ENCODE results near the gene ATP2A3. TPM values are rescaled to one million over a fixed set of nuclear protein-coding genes. Genes with fewer than 3 reads are reported as not detected.

ATP2A3 gene
- total RNA-seq, 4 donors from 2014 or later, result 78.6 to 231 (median 112) TPM

DNA sequence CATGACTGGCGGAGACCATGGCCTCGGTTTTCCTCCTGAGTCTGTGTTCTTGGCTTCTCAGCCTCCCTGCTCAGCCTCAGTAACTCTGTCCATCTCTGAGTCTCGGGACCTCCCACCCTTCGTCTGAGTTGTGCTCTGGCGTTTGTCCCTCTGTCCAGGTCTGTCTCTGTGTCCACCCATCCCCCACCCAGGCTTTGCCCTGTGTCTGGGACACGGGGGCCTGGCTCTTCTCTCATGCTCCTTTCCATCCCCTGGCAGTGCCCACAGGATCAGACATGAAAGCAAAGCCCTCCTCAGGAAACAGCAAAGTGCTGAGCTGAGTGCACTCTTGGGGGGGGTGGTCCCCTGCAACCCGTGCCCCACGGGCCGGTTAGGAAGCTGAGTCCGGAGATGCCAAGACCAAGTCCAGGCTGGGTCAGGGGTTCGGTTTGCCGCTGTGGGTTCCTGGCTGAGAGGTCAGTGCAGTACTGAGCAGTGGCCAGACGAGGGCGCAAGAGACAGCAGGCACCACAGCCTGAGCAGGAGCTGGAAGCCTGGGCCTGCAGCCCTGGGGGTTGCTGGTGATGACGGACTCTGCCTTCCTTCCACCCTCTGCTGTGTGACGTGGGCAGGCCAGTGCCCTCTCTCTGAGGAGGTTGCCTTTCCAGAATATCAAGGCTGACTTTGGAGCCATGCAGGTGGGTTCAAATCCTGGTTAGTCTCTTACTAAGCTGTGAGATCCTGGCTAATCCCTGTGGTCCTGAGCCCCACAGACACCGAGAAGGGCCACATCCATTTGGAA lies 50.5 kb downstream of the ATP2A3 start:
- Histone ChIP-seq H3K27ac (peak overlapping the region; percentile 74 to 85 (median 80)), H3K36me3 (no peaks in the 10 kb centered on the region), H3K4me3 (peak overlapping the region in 2 of 4 donors; percentile 31 to 34)

DNA sequence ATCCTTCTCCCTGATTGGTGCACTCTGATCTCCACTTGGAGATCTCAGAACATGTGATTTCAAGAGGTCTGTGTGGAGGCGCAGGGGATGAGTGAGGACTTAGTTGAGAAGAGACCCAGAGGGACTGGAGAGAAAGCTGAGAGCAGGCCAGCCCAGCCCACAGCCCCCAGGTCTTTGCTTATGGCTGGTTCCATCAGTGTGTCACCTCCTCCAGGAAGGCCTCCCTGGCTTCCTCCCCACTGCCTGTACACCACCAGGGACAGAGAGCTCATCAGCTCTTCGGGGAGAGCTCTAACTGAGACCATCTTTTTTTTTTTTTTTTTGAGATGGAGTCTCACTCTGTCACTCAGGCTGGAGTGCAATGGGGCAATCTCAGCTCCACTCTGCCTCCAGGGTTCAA lies 51.4 kb downstream of the ATP2A3 start:
- H3K27me3 ChIP-seq, result no peaks in the 10 kb centered on the region
- H3K36me3 ChIP-seq, result no peaks in the 10 kb centered on the region
- DNase-seq, result no peak
- no peak overlapping the region for H3K4me3 ChIP-seq
- no peak for TF ChIP-seq POLR2A (IDR thresholded peaks at IDR 0.05)
- TF ChIP-seq, protein P1, sequence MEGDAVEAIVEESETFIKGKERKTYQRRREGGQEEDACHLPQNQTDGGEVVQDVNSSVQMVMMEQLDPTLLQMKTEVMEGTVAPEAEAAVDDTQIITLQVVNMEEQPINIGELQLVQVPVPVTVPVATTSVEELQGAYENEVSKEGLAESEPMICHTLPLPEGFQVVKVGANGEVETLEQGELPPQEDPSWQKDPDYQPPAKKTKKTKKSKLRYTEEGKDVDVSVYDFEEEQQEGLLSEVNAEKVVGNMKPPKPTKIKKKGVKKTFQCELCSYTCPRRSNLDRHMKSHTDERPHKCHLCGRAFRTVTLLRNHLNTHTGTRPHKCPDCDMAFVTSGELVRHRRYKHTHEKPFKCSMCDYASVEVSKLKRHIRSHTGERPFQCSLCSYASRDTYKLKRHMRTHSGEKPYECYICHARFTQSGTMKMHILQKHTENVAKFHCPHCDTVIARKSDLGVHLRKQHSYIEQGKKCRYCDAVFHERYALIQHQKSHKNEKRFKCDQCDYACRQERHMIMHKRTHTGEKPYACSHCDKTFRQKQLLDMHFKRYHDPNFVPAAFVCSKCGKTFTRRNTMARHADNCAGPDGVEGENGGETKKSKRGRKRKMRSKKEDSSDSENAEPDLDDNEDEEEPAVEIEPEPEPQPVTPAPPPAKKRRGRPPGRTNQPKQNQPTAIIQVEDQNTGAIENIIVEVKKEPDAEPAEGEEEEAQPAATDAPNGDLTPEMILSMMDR (IDR thresholded peaks at IDR 0.05), result no peak
- H3K27ac ChIP-seq, result peak overlapping the region in 2 of 4 donors; percentile 9 to 85
- H3K4me1 ChIP-seq, result peaks cover 0 to 46% (median 20%) of the 10 kb centered on the region in 4 donors
- H3K9me3 ChIP-seq, result no peaks in the 10 kb centered on the region

More for the DNA sequence above, 50.5 kb downstream of the ATP2A3 start:
- Histone ChIP-seq H3K27me3 (no peaks in the 10 kb centered on the region), H3K4me1 (peaks cover 0 to 46% (median 21%) of the 10 kb centered on the region in 4 donors), H3K9me3 (no peaks in the 10 kb centered on the region)
- DNase-seq, result peak; percentile 86 to 92 (median 88)
- TF ChIP-seq POLR2A (IDR thresholded peaks at IDR 0.05), result no peak
- TF ChIP-seq, protein P1 (IDR thresholded peaks at IDR 0.05), result peak; percentile 95 to 98 (median 98)

DNA sequence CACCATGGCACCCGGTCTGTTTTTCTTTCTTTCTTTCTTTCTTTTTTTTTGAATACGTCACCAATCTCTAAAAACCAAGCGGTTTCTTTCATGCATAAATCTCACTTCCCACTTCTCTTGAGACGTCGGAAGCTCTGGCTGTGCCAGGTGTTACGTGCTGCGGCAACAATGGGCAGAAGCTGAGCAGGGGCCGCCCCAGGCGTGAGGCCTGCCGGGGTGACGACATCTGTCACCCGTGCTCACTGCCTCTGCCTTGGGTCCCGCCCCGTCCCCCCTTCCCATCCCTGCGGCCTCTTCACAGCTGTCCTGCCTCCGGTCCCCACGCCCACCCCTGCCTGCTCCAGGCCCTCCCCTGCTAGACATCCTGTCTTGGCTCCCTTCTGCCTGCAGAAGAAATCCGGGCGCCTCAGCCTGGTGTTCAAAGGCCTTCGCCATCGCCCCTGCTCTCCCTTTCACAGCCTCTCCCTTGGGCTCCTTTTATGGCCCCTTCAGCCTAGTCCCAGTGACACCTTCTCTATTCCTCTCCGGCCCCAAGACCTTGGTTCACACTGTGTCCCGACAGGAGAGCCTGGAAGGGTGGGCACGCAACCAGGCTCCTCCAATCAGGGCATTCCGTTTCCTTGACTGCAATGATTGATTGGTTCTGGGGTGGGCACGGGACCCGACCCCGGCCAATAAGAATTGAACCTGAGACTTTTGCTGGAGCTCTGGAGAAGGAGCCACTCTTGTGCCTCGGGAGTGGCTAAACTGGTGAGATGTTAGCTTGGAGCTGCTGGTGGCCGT lies 52.8 kb downstream of the ATP2A3 start:
- H3K27me3 ChIP-seq, result no peaks in the 10 kb centered on the region
- no peak overlapping the region for H3K4me3 ChIP-seq
- TF ChIP-seq, protein P1 (IDR thresholded peaks at IDR 0.05), result no peak
- no peaks in the 10 kb centered on the region for H3K36me3 ChIP-seq
- H3K4me1 ChIP-seq, result peaks cover 0 to 35% (median 7%) of the 10 kb centered on the region in 4 donors
- peak in 2 of 3 donors; percentile 89 to 92 for DNase-seq
- peak overlapping the region; percentile 40 to 78 (median 66) for H3K27ac ChIP-seq
- no peaks in the 10 kb centered on the region for H3K9me3 ChIP-seq

DNA sequence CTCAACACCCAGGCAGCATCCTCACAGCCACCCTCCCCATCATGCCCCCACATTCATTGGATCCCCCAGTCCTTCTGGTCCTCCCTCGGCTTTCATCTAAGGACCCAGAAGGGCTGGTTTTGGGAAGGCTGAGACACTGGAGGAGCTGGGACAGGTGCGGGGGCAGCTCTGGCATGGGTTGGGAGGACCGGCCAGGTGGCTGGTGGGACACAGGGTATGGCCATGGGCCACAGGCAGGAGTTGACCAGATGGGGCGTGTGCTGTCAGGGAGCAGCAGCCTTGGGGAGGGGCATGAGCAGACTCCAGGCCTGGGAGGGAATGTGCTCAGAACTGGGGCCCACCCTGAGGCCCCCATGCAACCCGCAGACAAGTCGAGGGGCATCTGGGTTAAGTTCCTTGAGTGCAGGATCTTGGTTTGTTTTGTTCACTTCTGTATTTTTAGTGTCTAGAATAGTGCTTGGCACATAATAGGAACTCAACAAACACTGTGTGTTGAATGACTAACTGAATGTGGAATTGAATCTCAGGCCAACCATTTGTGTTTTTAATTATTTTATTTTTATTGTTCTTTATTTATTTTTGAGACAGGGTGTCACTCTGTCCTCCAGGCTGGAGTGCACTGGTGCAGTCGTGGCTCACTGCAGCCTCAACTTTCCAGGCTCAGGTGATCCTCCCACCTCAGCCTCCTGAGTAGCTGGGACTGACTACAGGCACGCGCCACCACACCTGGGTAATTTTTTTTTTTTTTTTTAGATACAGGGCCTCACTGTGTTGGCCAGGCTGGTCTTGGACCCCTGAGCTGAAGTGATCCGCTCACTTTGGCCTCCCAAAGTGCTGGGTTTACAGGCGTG lies 53.6 kb downstream of the ATP2A3 start:
- H3K4me1 ChIP-seq, result peaks cover 0 to 27% (median 3%) of the 10 kb centered on the region in 4 donors
- no peaks in the 10 kb centered on the region for H3K36me3 ChIP-seq

More for the DNA sequence above, 53.6 kb downstream of the ATP2A3 start:
- H3K27ac ChIP-seq, result peak overlapping the region in 3 of 4 donors; percentile 40 to 78 (median 74)
- H3K9me3 ChIP-seq, result no peaks in the 10 kb centered on the region
- TF ChIP-seq, protein P1 (IDR thresholded peaks at IDR 0.05), result no peak
- TF ChIP-seq POLR2A (IDR thresholded peaks at IDR 0.05), result no peak
- DNase-seq, result no peak
- H3K27me3 ChIP-seq, result no peaks in the 10 kb centered on the region
- no peak overlapping the region for H3K4me3 ChIP-seq
